HepG2 (cell line): Measurements from ENCODE around the gene PCBP4. TPM values are rescaled to one million over a fixed set of nuclear protein-coding genes. Genes with fewer than 3 reads are reported as not detected.

Experiments used
- AGO2 ChIP-seq: fragments of 200-400 bp; formaldehyde crosslinking; optimal IDR thresholded peaks from 2 replicates; pipeline ENCODE3; 2017; ENCODE audit warnings: mild to moderate bottlenecking, low read depth, low read length, moderate library complexity
- CENPBD1 ChIP-seq: sonication (generic); formaldehyde crosslinking; IDR thresholded peaks from 2 replicates; pipeline ENCODE4 v1.8.0; 2022; ENCODE audit warnings: missing genetic modification reagents, low read depth, mild to moderate bottlenecking, borderline replicate concordance
- CREB1 ChIP-seq, 2 experiments: fragments of 450-650 bp in 1 of 2; IDR thresholded peaks; 2 replicates each; pipeline ENCODE4 v1.6.1; 2016 to 2017; ENCODE audit warnings: control low read depth in 1 of 2, mild to moderate bottlenecking in 1 of 2, missing compliant biosample characterization in 1 of 2, missing genetic modification characterization in 1 of 2
- HOXA7 ChIP-seq: sonication (generic); formaldehyde crosslinking; IDR thresholded peaks from 2 replicates; pipeline ENCODE4 v1.8.1; 2022; ENCODE audit warnings: mild to moderate bottlenecking, missing genetic modification reagents, moderate library complexity
- LCORL ChIP-seq, 2 experiments: fragments of 450-650 bp in 1 of 2; sonication (generic) in 1 of 2; formaldehyde crosslinking in 1 of 2; IDR thresholded peaks; 2 replicates each; pipeline versions ENCODE4 v1.5.0 to v1.6.1; 2017 to 2020; ENCODE audit warnings: antibody characterized with exemption in 1 of 2, missing genetic modification reagents in 1 of 2
- MATR3 ChIP-seq: sonication (generic); formaldehyde crosslinking; IDR thresholded peaks from 2 replicates; pipeline ENCODE4 v1.4.0; 2020; ENCODE audit warnings: missing genetic modification reagents
- MLX ChIP-seq: IDR thresholded peaks from 2 replicates; pipeline ENCODE4 v1.6.1; 2016
- RORA ChIP-seq: sonication (generic); formaldehyde crosslinking; IDR thresholded peaks from 2 replicates; pipeline ENCODE4 v1.5.0; 2020; ENCODE audit warnings: mild to moderate bottlenecking, missing genetic modification reagents, moderate library complexity
- U2AF1 ChIP-seq: fragments of 200-400 bp; formaldehyde crosslinking; optimal IDR thresholded peaks from 2 replicates; pipeline ENCODE3; 2017; ENCODE audit warnings: mild to moderate bottlenecking, low read depth, low read length
- ZBTB37 ChIP-seq: sonication (generic); formaldehyde crosslinking; IDR thresholded peaks from 2 replicates; pipeline ENCODE4 v1.4.0; 2020; ENCODE audit warnings: mild to moderate bottlenecking, missing genetic modification reagents
- ZBTB4 ChIP-seq: sonication (generic); formaldehyde crosslinking; IDR thresholded peaks from 2 replicates; pipeline ENCODE4 v1.4.0; 2020; ENCODE audit warnings: missing genetic modification reagents, mild to moderate bottlenecking, borderline replicate concordance
- ZKSCAN5 ChIP-seq: sonication (generic); formaldehyde crosslinking; IDR thresholded peaks from 2 replicates; pipeline ENCODE4 v1.5.1; 2020; ENCODE audit warnings: mild to moderate bottlenecking, missing genetic modification reagents
- ZNF260 ChIP-seq: sonication (generic); formaldehyde crosslinking; IDR thresholded peaks from 2 replicates; pipeline ENCODE4 v1.4.0; 2020; ENCODE audit warnings: missing genetic modification reagents, low read depth, mild to moderate bottlenecking, borderline replicate concordance
- ZNF296 ChIP-seq: sonication (generic); formaldehyde crosslinking; conservative IDR thresholded peaks from 2 replicates; pipeline ENCODE4 v1.5.0; 2020; ENCODE audit warnings: mild to moderate bottlenecking, missing genetic modification reagents
- ZNF33A ChIP-seq: sonication (generic); formaldehyde crosslinking; IDR thresholded peaks from 2 replicates; pipeline ENCODE4 v1.5.1; 2020; ENCODE audit warnings: missing genetic modification reagents, mild to moderate bottlenecking, moderate library complexity, borderline replicate concordance
- ZNF44 ChIP-seq: sonication (generic); formaldehyde crosslinking; IDR thresholded peaks from 2 replicates; pipeline ENCODE4 v1.5.1; 2020; ENCODE audit warnings: mild to moderate bottlenecking, missing genetic modification reagents
- ZNF552 ChIP-seq: sonication (generic); formaldehyde crosslinking; IDR thresholded peaks from 2 replicates; pipeline ENCODE4 v1.9.0; 2022; ENCODE audit warnings: missing genetic modification reagents, mild to moderate bottlenecking, borderline replicate concordance
- ZNF768 ChIP-seq: sonication (generic); formaldehyde crosslinking; IDR thresholded peaks from 2 replicates; pipeline ENCODE4 v1.4.0; 2020; ENCODE audit warnings: missing genetic modification reagents
- ZXDC ChIP-seq: sonication (generic); formaldehyde crosslinking; IDR thresholded peaks from 2 replicates; pipeline ENCODE4 v1.5.0; 2020; ENCODE audit warnings: mild to moderate bottlenecking, missing genetic modification reagents
- polyA plus RNA-seq, 8 experiments: library from polyadenylated mRNA; depleted of rRNA in 3 of 8; stranded (reverse) in 7 of 8; unstranded in 1 of 8; fragments of >200 nt; fragmentation: Illumina TruSeq in 4 of 8; extraction: Trizol in 4 of 8; gene quantifications; 2 replicates each; pipeline versions ENCODE4 v1.2.1 to v1.2.3, GENCODE V29; 2011 to 2016; ENCODE audit warnings: low read depth in 4 of 8, missing spikeins in 1 of 8, mixed read lengths in 1 of 8; ENCODE audit not compliant: insufficient read depth in 1 of 8
- total RNA-seq, 5 experiments: library from RNA; depleted of rRNA; stranded (reverse); fragments of >200 nt; fragmentation: Illumina TruSeq; extraction: Trizol; gene quantifications; 2 replicates each; pipeline ENCODE4 v1.2.3, GENCODE V29; 2016; ENCODE audit warnings: low read depth in 1 of 5

Gene PCBP4
- total and polyA plus RNA-seq, 2 of the 13 experiments (the other 11 are each of a cell fraction or from before 2014, with no cell fraction given) = 36.8 to 51.3 TPM

- TF ChIP-seq HOXA7 (peak; percentile 36; the same call in 1 of the 2 replicates), ZXDC (no peak), ZKSCAN5 (CRISPR knock-in tag) (no peak), LCORL (IDR thresholded peaks at IDR 0.05) (no peak), LCORL (CRISPR knock-in tag; IDR thresholded peaks at IDR 0.05) (peak; percentile 91), RORA (no peak), ZNF296 (CRISPR knock-in tag) (peak; percentile 86; the same call in 1 of the 2 replicates), ZNF552 (CRISPR knock-in tag) (0 out of 2 replicates have a peak, but pooled peaks have one; percentile 32), ZNF33A (no peak), MLX (peak; percentile 92), ZNF260 (peak; percentile 55; the same call in 1 of the 2 replicates), ZBTB4 (CRISPR knock-in tag) (peak; percentile 86; the same call in 1 of the 2 replicates), ZNF44 (CRISPR knock-in tag) (peak; percentile 62; the same call in 1 of the 2 replicates), U2AF1 (no peak), CREB1 (IDR thresholded peaks at IDR 0.05) (peak; percentile 62; the same call in 1 of the 2 replicates), CREB1 (CRISPR knock-in tag; IDR thresholded peaks at IDR 0.05) (no peak), MATR3 (CRISPR knock-in tag) (no peak), CENPBD1 (no peak; the same call in 1 of the 2 replicates), AGO2 (peak; percentile 89), ZNF768 (CRISPR knock-in tag) (peak; percentile 14; the same call in 1 of the 2 replicates), ZBTB37 (no peak)
Observed at GRCh38 chr3:51982838-51983577, 15.8 kb upstream of the PCBP4 start, which contains the start of gene ACY1 (continued).
